Stimulated activated naive B cell treated with anti-CD40 and anti-IgM and Interleukin-4, amounts not matched to agents 10 μg/mL and 1 μg/mL and 100 μg/mL, for 72 hours (primary cell): ENCODE data around the gene ANXA2.
"Not testable (repeated sequence)": the region's sequence is repeated elsewhere in the genome, so short reads cannot be mapped to it uniquely, and the experiment has no call there.

Experiments used
- ATAC-seq, 2 donors: fragments of 150-1000 bp; cut with Tn5 transposase; replicated peaks; 2 replicates each; pipeline ENCODE4 v1.10.0; 2021; ENCODE audit warnings: moderate library complexity in 1 of 2
- DNase-seq: peaks from one replicate; pipeline ENCODE4 v3.0.0; 2021
- H3K27ac Mint-ChIP-seq: one replicate; pipeline ENCODE4 v1.8.0; 2022; ENCODE audit warnings: mild to moderate bottlenecking, mixed read lengths
- H3K27me3 Mint-ChIP-seq, 2 donors: one replicate each; pipeline ENCODE4 v1.8.0; 2022; ENCODE audit warnings: mixed read lengths in 2 of 2
- H3K36me3 Mint-ChIP-seq, 2 donors: one replicate each; pipeline ENCODE4 v1.8.0; 2022; ENCODE audit warnings: mixed read lengths in 2 of 2, mild to moderate bottlenecking in 1 of 2
- H3K4me1 Mint-ChIP-seq, 2 donors: one replicate each; pipeline ENCODE4 v1.8.0; 2022; ENCODE audit warnings: mixed read lengths in 2 of 2, mild to moderate bottlenecking in 1 of 2
- H3K4me3 Mint-ChIP-seq, 2 donors: one replicate each; pipeline ENCODE4 v1.8.0; 2022; ENCODE audit warnings: mild to moderate bottlenecking in 2 of 2, mixed read lengths in 2 of 2, moderate library complexity in 1 of 2
- H3K9me3 Mint-ChIP-seq, 2 donors: one replicate each; pipeline ENCODE4 v1.8.0; 2022; ENCODE audit warnings: mixed read lengths in 2 of 2, mild to moderate bottlenecking in 1 of 2

The ANXA2 gene

DNA sequence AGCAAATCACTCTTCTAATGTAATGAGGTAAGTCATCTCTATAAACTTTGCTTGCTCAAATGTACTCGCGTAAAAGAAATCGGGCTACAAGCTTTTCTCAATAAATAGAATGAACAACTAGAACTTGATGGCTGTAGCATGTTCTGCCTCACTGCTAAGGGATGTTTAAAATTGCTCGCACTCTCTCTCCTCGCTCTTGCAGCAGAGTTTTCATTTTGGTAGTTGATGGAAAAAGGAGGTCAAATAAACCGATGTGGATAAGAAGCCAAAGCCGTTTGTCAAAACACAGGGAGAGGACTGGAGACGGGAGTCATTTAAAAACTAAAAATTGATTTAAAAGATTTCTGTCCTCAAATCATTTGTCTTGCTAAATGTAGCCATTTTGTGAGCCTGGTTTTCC lies 53.3 kb downstream of the ANXA2 start:
- Mint-ChIP-seq H3K9me3 (peaks cover 0 to 2% of the 10 kb centered on the region in 2 donors), H3K27ac (no peak overlapping the region), H3K4me3 (no peak overlapping the region), H3K27me3 (peaks cover 6 to 10% of the 10 kb centered on the region in 2 donors), H3K4me1 (peaks cover 0 to 5% of the 10 kb centered on the region in 2 donors), H3K36me3 (peaks cover 27 to 42% of the 10 kb centered on the region in 2 donors)
- no peak for DNase-seq
- ATAC-seq: no peak

DNA sequence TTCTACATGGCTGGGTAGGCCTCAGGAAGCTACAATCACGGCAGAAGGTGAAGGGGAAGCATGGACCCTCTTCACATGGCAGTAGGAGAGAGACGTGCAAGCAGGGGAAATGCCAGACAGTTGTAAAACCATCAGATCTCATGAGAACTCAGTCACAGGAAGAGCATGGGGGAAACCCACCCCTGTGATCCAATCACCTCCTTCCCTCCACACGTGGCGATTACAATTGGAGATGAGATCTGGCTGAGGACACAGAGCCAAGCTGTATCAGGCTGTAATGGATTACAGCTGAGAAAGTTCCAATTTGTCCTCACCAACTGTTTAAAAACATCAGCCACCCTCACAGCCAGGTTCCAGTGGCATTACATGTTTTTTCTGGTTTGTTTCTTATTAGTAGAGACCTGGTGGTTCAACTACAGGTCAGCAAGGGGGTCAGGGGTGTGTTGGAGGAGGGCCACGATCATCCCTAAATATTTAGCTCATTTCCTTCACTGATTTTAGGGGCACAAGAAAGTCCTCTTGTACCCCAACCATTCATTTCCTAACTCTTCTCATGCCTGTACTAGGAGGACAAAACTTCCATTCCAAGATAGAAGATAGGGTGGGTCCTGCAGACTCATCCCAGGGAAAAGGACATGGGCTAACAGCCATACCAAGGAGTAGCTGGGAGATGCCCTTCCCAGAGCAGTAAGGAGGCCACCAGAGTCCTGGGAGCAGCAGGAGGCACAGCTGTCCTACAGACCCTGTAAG lies 54.4 kb downstream of the ANXA2 start:
- Mint-ChIP-seq H3K4me3 (no peak overlapping the region), H3K27me3 (peaks cover 6 to 11% of the 10 kb centered on the region in 2 donors), H3K9me3 (peaks cover 0 to 2% of the 10 kb centered on the region in 2 donors), H3K36me3 (peaks cover 20 to 33% of the 10 kb centered on the region in 2 donors), H3K27ac (no peak overlapping the region), H3K4me1 (peaks cover 0 to 5% of the 10 kb centered on the region in 2 donors)
- no peak for DNase-seq
- no peak for ATAC-seq

DNA sequence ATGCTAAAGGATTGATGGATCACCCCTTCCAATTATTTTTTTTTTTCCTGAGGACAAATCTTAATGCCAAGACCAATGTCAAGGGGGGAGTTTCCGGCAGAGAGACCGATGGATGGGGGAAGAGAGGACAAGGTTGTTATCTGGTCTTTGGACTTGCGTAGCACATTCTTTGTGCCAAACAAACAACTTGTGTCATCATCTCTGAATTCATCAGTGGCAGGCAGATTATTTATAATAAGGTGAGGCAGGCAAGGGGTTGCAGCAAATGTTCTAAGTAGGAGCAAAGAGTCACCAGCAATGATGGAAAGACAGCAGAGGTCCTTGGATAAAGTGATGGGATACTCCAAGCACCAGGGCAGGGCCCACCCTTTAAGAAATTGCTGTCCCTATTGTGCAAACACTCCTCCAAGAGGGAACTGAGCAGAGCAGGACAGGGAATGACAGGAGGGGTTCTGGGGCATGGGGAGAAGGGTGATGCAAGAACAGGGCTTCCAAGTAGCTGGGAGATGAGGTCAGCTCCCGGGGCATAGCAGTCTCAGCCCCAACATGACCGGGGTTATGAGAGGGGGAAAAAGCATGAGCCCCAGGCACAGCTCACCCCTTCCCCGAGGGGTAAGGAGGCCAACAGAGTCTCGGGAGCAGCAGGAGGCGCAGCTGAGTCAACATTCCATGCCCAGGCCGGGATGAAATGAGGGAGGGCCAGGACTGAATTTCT lies 57.4 kb downstream of the ANXA2 start:
- H3K36me3 Mint-ChIP-seq: peaks cover 5 to 9% of the 10 kb centered on the region in 2 donors
- no peak for DNase-seq
- peaks cover 0 to 2% of the 10 kb centered on the region in 2 donors for H3K9me3 Mint-ChIP-seq
- no peak overlapping the region for H3K27ac Mint-ChIP-seq
- H3K4me3 Mint-ChIP-seq: no peak overlapping the region
- H3K4me1 Mint-ChIP-seq: peaks cover 0 to 5% of the 10 kb centered on the region in 2 donors
- peaks cover 6 to 14% of the 10 kb centered on the region in 2 donors for H3K27me3 Mint-ChIP-seq
- no peak for ATAC-seq

DNA sequence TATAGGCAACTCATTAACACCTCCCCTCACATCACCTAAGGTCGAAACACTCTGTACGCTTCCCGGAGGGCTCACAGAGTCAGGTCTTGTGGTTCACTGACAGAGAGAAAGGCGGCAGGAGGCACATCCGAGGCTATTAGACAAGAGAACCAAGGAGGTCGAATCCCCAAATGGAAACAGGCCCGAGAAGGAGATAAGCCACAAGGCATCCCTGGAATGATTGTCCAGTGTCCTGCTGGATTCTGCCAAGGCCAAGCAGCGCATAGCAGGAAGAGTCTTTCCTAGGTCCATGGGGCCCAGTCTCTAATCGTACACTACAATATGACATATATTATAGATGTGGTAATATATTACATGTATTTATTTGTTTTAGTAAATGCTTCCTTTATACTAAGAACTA lies 58.5 kb downstream of the ANXA2 start:
- Mint-ChIP-seq H3K27ac (no peak overlapping the region), H3K36me3 (peaks cover 2 to 6% of the 10 kb centered on the region in 2 donors), H3K4me1 (peaks cover 0 to 5% of the 10 kb centered on the region in 2 donors), H3K9me3 (peaks cover 0 to 2% of the 10 kb centered on the region in 2 donors), H3K4me3 (no peak overlapping the region), H3K27me3 (peaks cover 6 to 20% of the 10 kb centered on the region in 2 donors)
- ATAC-seq (no peak), DNase-seq (no peak)

DNA sequence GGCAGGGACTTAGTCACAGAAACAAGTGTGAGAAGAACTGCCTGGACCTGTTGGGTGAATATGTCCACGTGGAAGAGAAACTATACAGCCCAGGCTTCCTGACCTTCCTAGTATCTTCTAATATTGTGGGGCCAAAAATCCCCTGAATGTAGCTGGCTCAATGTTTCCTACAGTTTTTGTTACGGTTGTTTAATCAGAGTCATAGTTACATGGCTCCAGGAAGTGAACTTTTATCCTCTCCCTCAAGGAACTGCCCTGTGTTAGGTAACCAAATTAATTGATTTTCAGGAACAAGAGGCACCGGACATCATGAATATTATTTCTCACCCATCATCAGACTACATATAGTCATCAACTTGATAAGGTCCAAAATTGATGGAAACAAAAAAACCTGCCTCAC lies 59.0 kb downstream of the ANXA2 start:
- Mint-ChIP-seq H3K9me3 (peaks cover 0 to 2% of the 10 kb centered on the region in 2 donors), H3K36me3 (peaks cover 2 to 6% of the 10 kb centered on the region in 2 donors), H3K4me3 (no peak overlapping the region), H3K27ac (no peak overlapping the region), H3K27me3 (peaks cover 10 to 24% of the 10 kb centered on the region in 2 donors), H3K4me1 (peaks cover 0 to 5% of the 10 kb centered on the region in 2 donors)
- no peak for ATAC-seq
- no peak for DNase-seq

DNA sequence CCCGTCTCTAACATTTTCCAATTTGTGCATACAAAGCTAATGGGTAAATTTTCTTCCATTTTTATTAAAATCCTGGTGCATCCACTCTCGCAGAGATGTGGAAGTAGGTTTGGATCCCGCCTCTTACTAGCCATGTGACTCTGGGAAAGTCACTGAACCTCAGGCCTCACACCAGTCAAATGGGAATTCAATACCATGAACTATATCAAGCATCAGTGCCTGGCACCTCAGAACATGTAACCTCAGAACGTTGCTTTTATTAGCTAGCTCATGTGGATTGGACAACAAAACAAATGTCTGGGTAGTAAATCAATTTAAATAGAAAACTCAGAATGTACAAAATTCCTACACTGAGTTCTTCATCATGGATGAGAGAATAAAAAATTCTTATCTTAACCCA lies 60.7 kb downstream of the ANXA2 start:
- no peak for ATAC-seq
- Mint-ChIP-seq H3K27ac (no peak overlapping the region), H3K36me3 (no peaks in the 10 kb centered on the region), H3K9me3 (no peaks in the 10 kb centered on the region), H3K4me3 (no peak overlapping the region), H3K4me1 (no peaks in the 10 kb centered on the region), H3K27me3 (peaks cover 17 to 38% of the 10 kb centered on the region in 2 donors)
- no peak for DNase-seq

DNA sequence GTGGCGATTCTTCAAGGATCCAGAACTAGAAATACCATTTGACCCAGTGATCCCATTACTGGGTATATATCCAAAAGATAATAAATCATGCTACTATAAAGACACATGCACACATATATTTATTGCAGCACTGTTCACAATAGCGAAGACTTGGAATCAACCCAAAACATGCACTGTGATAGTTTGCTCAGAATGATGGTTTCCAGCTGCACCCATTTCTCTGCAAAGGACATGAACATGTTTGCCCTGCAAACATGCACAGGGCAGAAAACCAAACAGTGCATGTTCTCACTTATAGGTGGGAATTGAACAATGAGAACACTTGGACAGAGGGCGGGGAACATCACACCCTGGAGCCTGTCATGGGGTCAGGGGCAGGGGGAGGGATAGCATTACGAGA lies 62.5 kb downstream of the ANXA2 start:
- H3K27me3 Mint-ChIP-seq: peaks cover 18 to 48% of the 10 kb centered on the region in 2 donors
- not testable (repeated sequence) for H3K36me3 Mint-ChIP-seq, H3K9me3 Mint-ChIP-seq, DNase-seq, H3K4me3 Mint-ChIP-seq, H3K27ac Mint-ChIP-seq, ATAC-seq, H3K4me1 Mint-ChIP-seq

DNA sequence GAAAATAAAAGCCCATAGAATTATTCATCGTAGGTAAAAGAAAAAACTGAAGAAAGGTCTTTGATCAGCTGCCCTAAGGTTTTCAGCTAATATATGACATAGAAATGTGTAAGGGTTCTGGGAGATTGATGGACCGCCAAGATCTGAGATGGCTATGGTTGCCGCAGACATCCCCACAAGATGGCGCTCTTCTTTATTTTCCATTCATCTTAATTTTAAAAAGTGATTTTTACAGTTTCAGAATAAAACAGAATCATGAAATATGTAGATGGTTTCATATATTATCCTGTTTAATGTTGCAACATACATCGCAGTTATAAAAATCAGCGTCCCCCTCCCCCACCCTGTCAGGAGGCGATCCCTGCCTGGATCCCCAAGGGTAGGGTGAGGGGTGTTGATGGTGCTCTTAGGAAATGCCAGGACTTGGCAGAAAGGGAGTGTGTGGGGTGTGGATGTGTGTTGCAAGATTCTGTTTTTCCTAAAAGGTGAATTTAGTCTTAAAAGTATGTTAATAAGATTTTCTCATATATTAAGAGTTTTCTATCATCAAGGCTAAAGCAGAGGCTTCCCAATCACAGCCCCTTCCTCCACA lies 68.8 kb downstream of the ANXA2 start:
- no peak overlapping the region for H3K27ac Mint-ChIP-seq
- H3K27me3 Mint-ChIP-seq: peaks cover 33 to 71% of the 10 kb centered on the region in 2 donors
- DNase-seq (no peak), ATAC-seq (peak; percentile 39 to 41)
- no peak overlapping the region for H3K4me3 Mint-ChIP-seq
- H3K4me1 Mint-ChIP-seq: peaks cover 0 to 5% of the 10 kb centered on the region in 2 donors
- H3K36me3 Mint-ChIP-seq: no peaks in the 10 kb centered on the region
- H3K9me3 Mint-ChIP-seq: no peaks in the 10 kb centered on the region

DNA sequence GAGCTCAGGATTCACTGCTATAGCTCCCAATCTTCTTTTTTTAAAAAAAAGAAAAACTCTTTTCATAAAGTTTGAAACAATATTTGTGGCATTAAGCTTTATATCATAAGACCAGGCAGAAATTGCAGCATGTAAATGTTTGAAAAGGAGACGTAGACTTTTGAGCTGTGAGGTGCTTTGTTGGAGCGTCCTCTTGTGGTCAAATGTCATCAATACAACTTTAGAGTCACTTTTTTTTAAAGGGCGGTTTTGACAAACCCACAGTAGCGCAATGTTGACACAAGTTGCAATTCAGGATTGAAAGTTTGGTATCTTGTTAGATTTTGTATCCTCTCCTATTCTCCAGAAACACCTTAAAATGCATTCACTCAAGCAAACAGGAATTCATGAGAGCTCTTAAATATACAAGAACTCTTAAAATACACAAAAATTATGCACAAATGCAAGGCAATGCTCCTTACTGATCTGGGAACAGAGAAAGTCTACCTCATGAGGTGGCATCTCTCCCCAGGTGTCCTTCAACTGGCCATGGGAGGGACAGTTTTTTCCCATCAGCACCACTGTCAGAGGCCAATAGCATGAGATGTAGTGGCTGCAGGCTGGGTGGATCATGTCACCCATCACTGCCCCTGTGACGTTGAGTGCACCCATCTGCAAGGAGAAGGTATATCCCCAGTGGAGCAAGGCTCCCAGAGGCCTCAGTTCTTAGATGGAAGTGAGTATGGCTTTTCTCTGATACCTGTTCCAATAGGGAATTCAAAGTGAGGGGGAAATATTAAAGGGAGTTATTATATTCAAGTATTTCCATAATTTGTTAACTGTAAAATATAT lies 70.7 kb downstream of the ANXA2 start:
- peak in 1 of 2 donors; percentile 52 for ATAC-seq
- H3K27ac Mint-ChIP-seq: no peak overlapping the region
- H3K36me3 Mint-ChIP-seq: no peaks in the 10 kb centered on the region
- no peak overlapping the region for H3K4me3 Mint-ChIP-seq
- no peaks in the 10 kb centered on the region for H3K9me3 Mint-ChIP-seq
- H3K27me3 Mint-ChIP-seq: peaks cover 30 to 61% of the 10 kb centered on the region in 2 donors
- H3K4me1 Mint-ChIP-seq: peaks cover 0 to 5% of the 10 kb centered on the region in 2 donors
- DNase-seq: no peak

DNA sequence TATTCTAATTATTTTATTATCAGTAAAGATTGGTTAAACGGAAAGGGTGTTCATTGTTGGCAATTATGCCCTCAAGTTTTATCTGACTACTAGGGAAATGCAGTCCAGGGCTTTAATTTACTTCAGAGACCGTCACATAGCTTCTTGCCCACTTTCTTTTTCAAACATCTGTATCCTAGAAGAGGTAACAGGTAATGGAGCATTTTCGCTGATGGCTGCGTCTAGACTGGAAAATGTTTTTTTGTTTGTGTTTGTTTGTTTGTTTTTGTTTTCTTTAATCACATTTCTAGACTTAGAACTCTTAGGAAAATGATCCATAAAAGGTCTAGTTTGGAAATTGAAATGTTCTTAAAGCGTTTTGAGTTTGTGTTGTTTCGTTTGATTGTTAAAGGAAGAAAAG lies 71.4 kb downstream of the ANXA2 start:
- no peak for ATAC-seq
- H3K36me3 Mint-ChIP-seq: no peaks in the 10 kb centered on the region
- no peaks in the 10 kb centered on the region for H3K9me3 Mint-ChIP-seq
- no peak for DNase-seq
- H3K27me3 Mint-ChIP-seq: peaks cover 26 to 55% of the 10 kb centered on the region in 2 donors
- peaks cover 0 to 5% of the 10 kb centered on the region in 2 donors for H3K4me1 Mint-ChIP-seq
- H3K27ac Mint-ChIP-seq: no peak overlapping the region
- H3K4me3 Mint-ChIP-seq: no peak overlapping the region

DNA sequence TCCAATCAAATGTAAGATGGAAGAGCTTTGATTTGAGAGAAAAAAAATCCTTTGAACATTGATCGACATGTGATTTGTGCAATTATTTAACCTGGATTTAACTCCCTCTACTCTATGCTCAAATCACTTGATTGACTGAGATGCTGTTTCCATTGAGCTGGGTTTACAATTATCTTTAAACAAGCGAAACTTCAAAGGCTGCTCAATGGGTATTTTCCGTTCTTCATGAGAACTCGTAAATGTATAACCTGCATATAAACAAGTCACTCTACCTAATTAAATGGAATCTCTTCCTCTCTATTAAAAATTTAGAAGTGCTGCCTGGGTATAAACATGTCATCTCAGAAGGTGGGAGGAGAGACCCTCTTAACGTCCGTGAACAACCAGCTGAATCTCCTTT lies 71.9 kb downstream of the ANXA2 start:
- H3K27me3 Mint-ChIP-seq: peaks cover 26 to 51% of the 10 kb centered on the region in 2 donors
- no peak for DNase-seq

DNA sequence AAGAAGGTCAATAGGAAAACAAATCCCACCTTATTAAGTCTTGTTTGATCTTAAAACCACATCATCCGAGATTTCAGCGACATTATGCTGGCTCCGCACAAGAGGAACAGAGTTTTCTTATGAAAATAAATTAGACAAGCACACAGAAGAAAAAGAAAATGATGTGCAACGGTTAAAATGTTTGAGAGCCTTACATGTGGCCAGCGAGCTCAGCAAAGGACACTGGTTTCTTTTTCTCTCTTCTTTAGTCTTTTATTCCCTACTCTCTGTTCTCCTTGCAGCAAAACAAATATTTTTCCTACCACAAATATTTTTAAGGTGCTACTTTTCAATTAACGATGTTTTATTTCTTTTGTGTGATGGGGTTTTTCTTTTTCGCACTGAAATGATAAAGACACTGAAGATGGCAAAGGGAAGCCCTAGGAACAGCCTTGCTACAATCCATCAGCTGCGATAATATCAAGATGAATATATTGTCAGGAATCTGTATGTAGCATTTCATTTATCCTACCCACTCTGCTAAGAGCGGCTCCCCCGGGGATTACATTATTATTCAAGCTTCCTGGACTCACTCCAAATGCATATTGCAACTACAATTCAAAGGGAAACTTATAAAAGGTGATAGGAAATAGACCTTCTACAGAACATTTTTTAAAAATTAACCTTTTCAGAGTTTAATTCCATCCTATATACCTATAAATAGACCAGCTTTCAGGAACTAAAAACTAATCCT lies 72.9 kb downstream of the ANXA2 start:
- H3K36me3 Mint-ChIP-seq: no peaks in the 10 kb centered on the region
- H3K4me1 Mint-ChIP-seq: peaks cover 0 to 5% of the 10 kb centered on the region in 2 donors
- no peak for DNase-seq
- ATAC-seq: no peak
- H3K27ac Mint-ChIP-seq: no peak overlapping the region
- peaks cover 22 to 50% of the 10 kb centered on the region in 2 donors for H3K27me3 Mint-ChIP-seq
- H3K9me3 Mint-ChIP-seq: no peaks in the 10 kb centered on the region
- H3K4me3 Mint-ChIP-seq: no peak overlapping the region

More for the DNA sequence above, 71.9 kb downstream of the ANXA2 start:
- H3K27ac Mint-ChIP-seq: no peak overlapping the region
- H3K36me3 Mint-ChIP-seq: no peaks in the 10 kb centered on the region
- H3K9me3 Mint-ChIP-seq: no peaks in the 10 kb centered on the region
- H3K4me3 Mint-ChIP-seq: no peak overlapping the region
- H3K4me1 Mint-ChIP-seq: peaks cover 0 to 5% of the 10 kb centered on the region in 2 donors
- no peak for ATAC-seq

DNA sequence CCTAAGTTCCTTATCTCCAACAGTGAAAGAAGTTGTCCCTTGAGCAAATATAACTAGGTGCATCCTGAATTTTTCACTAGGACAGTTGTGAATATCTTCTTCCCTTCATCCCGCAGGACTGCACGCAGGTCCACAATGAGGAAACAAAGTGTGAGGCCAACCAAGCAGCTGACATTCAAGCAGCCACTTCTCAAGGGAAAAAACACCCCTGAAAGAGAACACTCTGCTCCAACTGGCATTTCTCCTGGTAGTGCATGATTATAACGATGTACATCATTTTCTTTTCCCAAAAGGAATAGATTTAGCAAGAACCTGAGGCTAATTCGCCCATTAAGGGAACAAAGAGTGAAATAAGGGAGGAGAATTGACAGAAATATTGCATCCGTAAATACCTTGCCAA lies 74.5 kb downstream of the ANXA2 start:
- no peak overlapping the region for H3K27ac Mint-ChIP-seq
- no peaks in the 10 kb centered on the region for H3K36me3 Mint-ChIP-seq
- no peaks in the 10 kb centered on the region for H3K9me3 Mint-ChIP-seq
- H3K27me3 Mint-ChIP-seq: peaks cover 19 to 40% of the 10 kb centered on the region in 2 donors
- DNase-seq (no peak), ATAC-seq (no peak)
- no peak overlapping the region for H3K4me3 Mint-ChIP-seq
- H3K4me1 Mint-ChIP-seq: peaks cover 0 to 5% of the 10 kb centered on the region in 2 donors
